H9 (cell line): Measurements from ENCODE around the gene CROCC. TPM values are rescaled to one million over a fixed set of nuclear protein-coding genes. Genes with fewer than 3 reads are reported as not detected.
"Not testable (repeated sequence)": the region's sequence is repeated elsewhere in the genome, so short reads cannot be mapped to it uniquely, and the experiment has no call there.

ENCODE experiments used
- DNase-seq: peaks from one replicate; pipeline ENCODE4 v3.0.0-alpha.2; 2017
- H2AFZ ChIP-seq: one replicate; pipeline ENCODE4 v1.6.1; 2013; ENCODE audit warnings: mild to moderate bottlenecking, low read length, control low read depth, moderate library complexity
- H2AK5ac ChIP-seq: 2 replicates; pipeline ENCODE4 v1.6.1; 2013; ENCODE audit warnings: low read length, control low read depth, mixed read lengths; ENCODE audit not compliant: insufficient read length
- H2BK120ac ChIP-seq: one replicate; pipeline ENCODE4 v1.6.1; 2013; ENCODE audit warnings: low read depth, mild to moderate bottlenecking, low read length, control low read depth, inconsistent platforms; ENCODE audit not compliant: poor library complexity, severe bottlenecking
- H2BK12ac ChIP-seq: 2 replicates; pipeline ENCODE4 v1.6.1; 2013; ENCODE audit warnings: low read length, control low read depth, mixed read lengths, low read depth; ENCODE audit not compliant: insufficient read length
- H2BK15ac ChIP-seq: 2 replicates; pipeline ENCODE4 v1.6.1; 2013; ENCODE audit warnings: low read depth, low read length, control low read depth
- H2BK20ac ChIP-seq: one replicate; pipeline ENCODE4 v1.6.1; 2013; ENCODE audit warnings: low read depth, mild to moderate bottlenecking, low read length, control low read depth, inconsistent platforms; ENCODE audit not compliant: poor library complexity, severe bottlenecking
- H2BK5ac ChIP-seq: 2 replicates; pipeline ENCODE4 v1.6.1; 2013; ENCODE audit warnings: low read length, control low read depth, mixed read lengths; ENCODE audit not compliant: insufficient read length
- H3K14ac ChIP-seq: 2 replicates; pipeline ENCODE4 v1.6.1; 2013; ENCODE audit warnings: low read length, control low read depth; ENCODE audit not compliant: insufficient read depth
- H3K18ac ChIP-seq: 2 replicates; pipeline ENCODE4 v1.6.1; 2013; ENCODE audit warnings: low read depth, mild to moderate bottlenecking, mixed read lengths, low read length, control low read depth; ENCODE audit not compliant: insufficient read length
- H3K23ac ChIP-seq: 2 replicates; pipeline ENCODE4 v1.6.1; 2013; ENCODE audit warnings: low read length, control low read depth, mixed read lengths, low read depth; ENCODE audit not compliant: insufficient read length
- H3K23me2 ChIP-seq: 2 replicates; pipeline ENCODE4 v1.6.1; 2013; ENCODE audit warnings: low read depth, mild to moderate bottlenecking, mixed read lengths, low read length, control low read depth; ENCODE audit not compliant: insufficient read length, poor library complexity, severe bottlenecking
- H3K27ac ChIP-seq: 2 replicates; pipeline ENCODE4 v1.5.1; 2013; ENCODE audit warnings: low read length, control low read depth, mixed read lengths, low read depth; ENCODE audit not compliant: insufficient read length
- H3K27me3 ChIP-seq: 2 replicates; pipeline ENCODE4 v1.6.1; 2013; ENCODE audit warnings: low read length, control low read depth, inconsistent platforms; ENCODE audit not compliant: insufficient read depth
- H3K4ac ChIP-seq: 2 replicates; pipeline ENCODE4 v1.6.1; 2013; ENCODE audit warnings: low read depth, mild to moderate bottlenecking, control low read depth, inconsistent platforms, low read length, moderate library complexity
- H3K4me1 ChIP-seq: 2 replicates; pipeline ENCODE4 v1.6.1; 2013; ENCODE audit warnings: low read length, control low read depth, inconsistent platforms; ENCODE audit not compliant: insufficient read depth
- H3K4me2 ChIP-seq: 2 replicates; pipeline ENCODE4 v1.6.1; 2013; ENCODE audit warnings: low read length, control low read depth, mixed read lengths; ENCODE audit not compliant: insufficient read length, insufficient read depth
- H3K56ac ChIP-seq: 2 replicates; pipeline ENCODE4 v1.6.1; 2013; ENCODE audit warnings: low read depth, mild to moderate bottlenecking, mixed read lengths, low read length, control low read depth; ENCODE audit not compliant: insufficient read length
- H3K79me1 ChIP-seq: 2 replicates; pipeline ENCODE4 v1.6.1; 2013; ENCODE audit warnings: low read depth, mild to moderate bottlenecking, moderate library complexity, low read length, control low read depth, inconsistent platforms; ENCODE audit not compliant: insufficient read depth, poor library complexity, severe bottlenecking
- H3K79me2 ChIP-seq: 2 replicates; pipeline ENCODE4 v1.6.1; 2013; ENCODE audit warnings: low read length, control low read depth, inconsistent platforms; ENCODE audit not compliant: insufficient read depth
- H3K9ac ChIP-seq: 2 replicates; pipeline ENCODE4 v1.6.1; 2013; ENCODE audit warnings: low read length, control low read depth, mixed read lengths; ENCODE audit not compliant: insufficient read length; ENCODE audit errors: extremely low read depth
- H3K9me3 ChIP-seq: one replicate; pipeline ENCODE4 v1.6.1; 2013; ENCODE audit warnings: low read depth, low read length, inconsistent platforms; ENCODE audit not compliant: control insufficient read depth
- H3T11ph ChIP-seq: one replicate; pipeline ENCODE4 v1.6.1; 2013; ENCODE audit warnings: mild to moderate bottlenecking, low read length, control low read depth, inconsistent platforms
- H4K20me1 ChIP-seq: one replicate; pipeline ENCODE4 v1.6.1; 2013; ENCODE audit not compliant: control insufficient read depth, insufficient read length, insufficient read depth
- H4K5ac ChIP-seq: 2 replicates; pipeline ENCODE4 v1.6.1; 2013; ENCODE audit warnings: low read depth, mild to moderate bottlenecking, mixed read lengths, low read length, control low read depth; ENCODE audit not compliant: insufficient read length
- H4K8ac ChIP-seq: replicated peaks from 2 replicates; pipeline ENCODE4 v1.6.1; 2013; ENCODE audit warnings: low read length, control low read depth, mixed read lengths, low read depth; ENCODE audit not compliant: insufficient read length
- H4K91ac ChIP-seq: 2 replicates; pipeline ENCODE4 v1.6.1; 2013; ENCODE audit warnings: low read depth, mild to moderate bottlenecking, moderate library complexity, mixed read lengths, low read length, control low read depth; ENCODE audit not compliant: insufficient read length
- H3K27ac Mint-ChIP-seq, 3 experiments: 2 replicates in 2 of 3; 3 replicates in 1 of 3; pipeline ENCODE4 v1.8.0; 2020 to 2021; ENCODE audit warnings: mixed read lengths in 3 of 3, mild to moderate bottlenecking in 1 of 3, moderate library complexity in 1 of 3
- H3K27me3 Mint-ChIP-seq: 2 replicates; pipeline ENCODE4 v1.8.0; 2021; ENCODE audit warnings: low read depth, mild to moderate bottlenecking, moderate library complexity, mixed read lengths
- H3K36me3 Mint-ChIP-seq, 3 experiments: 2 replicates in 2 of 3; 3 replicates in 1 of 3; pipeline ENCODE4 v1.8.0; 2020 to 2021; ENCODE audit warnings: low read depth in 3 of 3, mixed read lengths in 3 of 3; ENCODE audit not compliant: insufficient read depth in 1 of 3
- H3K4me1 Mint-ChIP-seq, 2 experiments: 2 replicates each; pipeline ENCODE4 v1.8.0; 2020; ENCODE audit warnings: mixed read lengths in 2 of 2
- H3K4me3 Mint-ChIP-seq, 2 experiments: 2 replicates in 1 of 2; 3 replicates in 1 of 2; pipeline ENCODE4 v1.8.0; 2020 to 2021; ENCODE audit warnings: mild to moderate bottlenecking in 2 of 2, mixed read lengths in 2 of 2, moderate library complexity in 1 of 2
- H3K9me3 Mint-ChIP-seq, 2 experiments: 2 replicates in 1 of 2; 3 replicates in 1 of 2; pipeline ENCODE4 v1.8.0; 2020; ENCODE audit warnings: mild to moderate bottlenecking in 2 of 2, mixed read lengths in 2 of 2, moderate library complexity in 1 of 2
- CTCF ChIP-seq: fragments of 200-600 bp; sonication (generic); conservative IDR thresholded peaks from 3 replicates; pipeline ENCODE4 v1.8.0; 2021; ENCODE audit warnings: antibody characterized with exemption, mild to moderate bottlenecking
- WGBS: extraction: QIAGEN DNeasy Blood & Tissue Kit; methylation state at CpG from one replicate; pipeline ENCODE4 v1.1.7; 2013; ENCODE audit warnings: missing lambda C conversion rate, low lambda C conversion rate, mixed read lengths; ENCODE audit not compliant: insufficient read length; ENCODE audit errors: extremely low coverage; 5-methylcytosine and 5-hydroxymethylcytosine counted together
- total RNA-seq: library from RNA; stranded (reverse); gene quantifications from 2 replicates; pipeline ENCODE4 v1.2.1, GENCODE V29; 2021

The CROCC gene
- total RNA-seq, 1 experiment from 2014 or later = 40.7 TPM

- not testable (repeated sequence) for H2BK15ac ChIP-seq, H3K9me3 ChIP-seq, H3K23me2 ChIP-seq, H4K8ac ChIP-seq, H3K27ac Mint-ChIP-seq, H3K79me2 ChIP-seq, H3K4me1 ChIP-seq, H2BK20ac ChIP-seq, H4K5ac ChIP-seq, H2BK12ac ChIP-seq, H3K79me1 ChIP-seq, H3T11ph ChIP-seq, H3K4me2 ChIP-seq, H2AFZ ChIP-seq, H3K23ac ChIP-seq, H3K27me3 ChIP-seq, H3K9ac ChIP-seq, H3K14ac ChIP-seq, H4K20me1 ChIP-seq, H2BK120ac ChIP-seq, H3K9me3 Mint-ChIP-seq, H3K36me3 Mint-ChIP-seq, H3K27me3 Mint-ChIP-seq, H3K56ac ChIP-seq, H2BK5ac ChIP-seq, H2AK5ac ChIP-seq, H3K27ac ChIP-seq, H3K4ac ChIP-seq, H4K91ac ChIP-seq, H3K18ac ChIP-seq
- Mint-ChIP-seq H3K4me3 (peak overlapping the region in 1 of 2 experiments; percentile 48; a peak in 2 of 5 replicates), H3K4me1 (peaks cover 14 to 26% of the 10 kb centered on the region in 2 experiments)
- peak; percentile 43 for TF ChIP-seq CTCF
- DNase-seq = peak; percentile 60
- WGBS = no CpG with 5 or more reads among the region's 8 CpGs
Observed at GRCh38 chr1:16911851-16912721, 9.6 kb upstream of the CROCC start.

- not testable (repeated sequence) for H3K4ac ChIP-seq
Observed at GRCh38 chr1:16912742-16913141, 9.0 kb upstream of the CROCC start.

More at GRCh38 chr1:16912742-16913141, 9.0 kb upstream of the CROCC start:
- H4K91ac ChIP-seq, H3K4me2 ChIP-seq, H4K8ac ChIP-seq, H3K27ac Mint-ChIP-seq, H3K14ac ChIP-seq, H2BK120ac ChIP-seq, H2BK5ac ChIP-seq, H3K9me3 ChIP-seq, H3T11ph ChIP-seq, H2BK12ac ChIP-seq, H2AFZ ChIP-seq, H3K27me3 ChIP-seq, H2BK20ac ChIP-seq, H3K79me2 ChIP-seq, H3K9ac ChIP-seq, H3K18ac ChIP-seq, H3K9me3 Mint-ChIP-seq, H3K23ac ChIP-seq, H3K27ac ChIP-seq, H3K36me3 Mint-ChIP-seq, H3K23me2 ChIP-seq, H3K56ac ChIP-seq, H4K20me1 ChIP-seq, H3K79me1 ChIP-seq, H2AK5ac ChIP-seq, H2BK15ac ChIP-seq, DNase-seq, H3K4me1 ChIP-seq, H3K27me3 Mint-ChIP-seq, H4K5ac ChIP-seq: not testable (repeated sequence)
- WGBS = no CpG with 5 or more reads among the region's 8 CpGs
- H3K4me1 Mint-ChIP-seq = peaks cover 14 to 26% of the 10 kb centered on the region in 2 experiments
- peak overlapping the region; percentile 70 to 79; a peak in 3 of 5 replicates for H3K4me3 Mint-ChIP-seq
